GM19099 (cell line): ENCODE data around the gene FAM13A.

Experiments used
- POLR2A ChIP-seq: IDR thresholded peaks from 3 replicates; pipeline ENCODE4 v1.6.1; 2011; ENCODE audit warnings: low read depth; ENCODE audit not compliant: insufficient read length; ENCODE audit errors: extremely low read depth

FAM13A gene

GRCh38 chr4:88908003-88908402 is 149.0 kb downstream of the FAM13A start:
- TF ChIP-seq POLR2A = no peak

- no peak for TF ChIP-seq POLR2A
Measured at GRCh38 chr4:88907478-88907877, 149.5 kb downstream of the FAM13A start.

DNA sequence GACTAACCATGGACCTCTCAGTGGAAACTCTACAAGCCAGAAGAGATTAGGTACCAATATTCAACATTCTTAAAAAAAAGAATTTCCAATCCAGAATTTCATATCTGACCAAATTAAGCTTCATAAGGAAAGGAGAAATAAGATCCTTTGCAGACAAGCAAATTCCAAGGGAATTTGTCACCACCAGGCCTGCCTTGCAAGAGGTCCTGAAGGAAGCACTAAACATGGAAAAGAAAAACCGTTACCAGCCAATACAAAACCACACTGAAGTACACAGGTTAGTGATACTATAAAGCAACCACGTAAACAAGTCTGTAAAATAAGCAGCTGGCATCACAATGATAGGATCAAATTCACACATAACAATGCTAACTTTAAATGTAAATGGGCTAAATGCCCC is 156.6 kb downstream of the FAM13A start:
- no peak for TF ChIP-seq POLR2A

DNA sequence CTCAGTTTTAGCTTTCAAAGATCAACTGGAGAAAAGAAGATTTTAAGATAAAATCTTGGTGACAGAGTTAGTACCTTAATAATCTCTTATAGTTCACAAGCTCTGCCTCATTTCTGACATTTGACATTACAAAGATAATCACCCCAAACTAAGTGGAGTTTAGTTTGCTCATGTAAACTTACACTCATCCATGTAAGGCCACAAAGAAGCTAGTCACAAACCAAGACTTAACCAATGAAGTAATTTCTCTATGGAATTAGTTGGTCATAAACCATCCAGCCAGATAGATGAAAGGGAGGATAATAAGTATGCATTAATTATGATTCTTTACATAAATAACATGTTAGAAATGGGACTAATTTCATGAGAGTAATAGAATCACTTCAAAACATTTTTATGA is 159.2 kb downstream of the FAM13A start:
- no peak for TF ChIP-seq POLR2A

DNA sequence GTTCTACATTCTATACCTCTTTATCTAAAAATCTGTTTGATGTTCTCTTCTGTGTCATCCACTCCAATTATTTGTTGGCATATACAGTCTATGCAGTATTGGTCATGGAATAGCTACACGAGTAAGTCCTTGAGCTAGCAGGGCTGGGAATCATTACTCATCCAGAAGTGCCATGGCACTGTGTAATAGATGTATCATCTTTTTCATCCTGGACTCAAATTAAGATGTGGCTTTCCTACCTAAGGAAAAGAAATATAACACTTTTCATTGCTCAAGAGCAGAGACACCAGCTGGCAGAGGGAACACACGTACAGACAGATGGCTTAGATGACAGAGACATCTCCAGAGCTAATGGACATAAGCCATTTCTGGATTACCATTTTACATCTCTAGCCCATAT is 159.8 kb downstream of the FAM13A start:
- TF ChIP-seq POLR2A = no peak

DNA sequence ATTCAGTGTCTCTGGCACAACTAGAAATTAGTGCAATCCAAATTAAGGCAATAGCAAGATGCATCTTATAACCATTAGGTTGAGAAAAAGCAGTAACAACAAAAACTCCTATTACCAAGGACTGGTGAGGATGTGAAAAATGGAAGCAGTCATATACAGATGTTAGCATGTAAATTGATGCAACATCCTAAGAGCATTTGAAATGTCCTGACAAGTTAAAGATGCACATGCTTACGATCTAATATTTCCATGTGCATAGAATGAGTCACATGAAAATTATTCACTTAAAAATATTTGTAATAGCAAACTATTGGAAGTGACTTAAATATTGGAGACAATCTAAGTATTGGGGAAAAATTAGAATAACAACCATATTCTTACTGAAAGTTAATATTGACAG is 163.0 kb downstream of the FAM13A start:
- TF ChIP-seq POLR2A = no peak

DNA sequence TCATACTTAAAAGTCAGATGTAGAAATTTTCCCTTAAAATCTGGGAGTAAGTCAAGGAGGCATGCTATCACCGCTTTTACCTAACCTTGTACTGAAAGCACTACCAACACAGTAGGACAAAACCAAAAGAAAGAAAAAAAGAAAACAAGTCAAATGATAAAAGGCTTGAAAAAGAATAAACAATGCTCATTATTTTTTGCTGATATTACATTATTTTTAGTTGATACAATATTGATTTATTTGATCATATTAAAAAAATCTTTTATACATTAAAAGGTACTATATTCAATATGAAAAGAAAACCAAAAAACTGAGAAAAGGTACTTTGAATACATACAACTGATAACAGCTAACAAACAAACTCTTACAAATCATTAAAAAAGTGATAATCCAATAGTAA is 164.3 kb downstream of the FAM13A start:
- TF ChIP-seq POLR2A = no peak

DNA sequence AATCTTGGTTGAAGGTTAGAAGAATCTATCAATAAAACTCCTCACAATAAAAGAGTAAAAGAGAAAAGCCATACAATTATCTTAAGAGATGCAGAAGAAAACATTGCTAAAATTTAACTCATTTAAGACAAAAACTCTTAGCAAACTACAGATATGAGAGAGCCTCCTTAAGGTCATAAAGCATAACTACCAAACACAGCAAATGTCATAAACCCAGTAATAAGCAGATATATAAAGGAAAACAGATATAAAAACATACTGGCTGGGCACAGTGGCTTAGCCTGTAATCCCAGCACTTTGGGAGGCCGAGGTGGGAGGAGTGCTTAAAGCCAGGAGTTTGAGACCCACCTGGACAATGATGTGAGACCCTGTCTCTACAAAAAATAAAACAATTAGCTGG is 165.3 kb downstream of the FAM13A start:
- no peak for TF ChIP-seq POLR2A

- TF ChIP-seq POLR2A = no peak
Measured at GRCh38 chr4:88881227-88881569, 175.8 kb downstream of the FAM13A start.

DNA sequence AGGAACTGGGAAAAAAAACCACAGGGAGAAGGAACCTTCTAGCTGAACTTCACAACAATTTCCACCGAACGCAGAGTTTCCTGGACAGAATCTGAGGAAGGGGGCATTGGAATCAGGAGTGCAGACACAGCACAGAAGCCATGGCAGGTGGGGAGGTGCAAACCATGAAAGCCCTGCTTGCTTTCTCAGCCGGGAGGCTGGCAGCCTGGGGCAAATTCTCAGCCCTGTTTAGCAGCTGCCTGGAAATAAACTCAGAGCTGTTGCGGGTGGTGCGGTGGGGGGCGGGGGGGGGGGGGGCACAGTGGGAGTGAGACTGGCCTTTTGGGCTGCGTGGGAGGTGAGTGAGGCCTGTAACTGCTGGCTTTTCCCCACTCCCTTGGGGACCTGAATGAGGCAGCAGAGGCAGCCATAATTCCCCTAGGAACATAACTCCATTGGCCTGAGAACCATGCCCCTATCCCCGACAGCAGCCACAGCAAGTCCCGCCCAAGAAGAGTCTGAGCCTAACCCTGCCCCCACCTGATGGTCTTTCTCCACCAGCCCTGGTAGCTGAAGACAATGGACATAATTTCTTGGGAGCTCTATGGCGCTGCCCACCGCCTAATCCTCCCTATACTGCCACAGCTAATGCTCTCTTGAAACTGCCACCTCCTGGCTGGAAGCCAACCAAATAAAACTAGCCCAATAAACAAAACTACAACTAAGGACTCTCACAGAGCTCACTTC is 176.3 kb downstream of the FAM13A start:
- no peak for TF ChIP-seq POLR2A

DNA sequence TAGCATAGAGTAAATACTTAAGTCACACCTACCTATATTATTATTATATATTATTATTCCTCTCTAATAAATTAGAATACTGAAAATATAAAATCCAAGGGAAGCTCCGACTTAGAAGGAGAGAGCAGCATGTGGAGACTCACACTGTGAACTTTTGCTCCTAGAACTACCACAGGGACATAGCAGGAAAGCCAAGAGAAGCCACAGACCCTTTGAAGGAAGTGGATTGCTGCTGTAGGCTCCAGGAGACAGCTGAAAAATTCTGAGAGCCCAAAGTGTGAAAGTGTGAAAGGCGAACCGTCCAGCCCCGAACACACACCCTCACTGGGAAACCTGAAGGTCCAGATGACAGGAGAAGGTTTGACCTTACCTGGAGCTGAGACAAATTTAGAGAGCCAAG is 177.0 kb downstream of the FAM13A start:
- no peak for TF ChIP-seq POLR2A

DNA sequence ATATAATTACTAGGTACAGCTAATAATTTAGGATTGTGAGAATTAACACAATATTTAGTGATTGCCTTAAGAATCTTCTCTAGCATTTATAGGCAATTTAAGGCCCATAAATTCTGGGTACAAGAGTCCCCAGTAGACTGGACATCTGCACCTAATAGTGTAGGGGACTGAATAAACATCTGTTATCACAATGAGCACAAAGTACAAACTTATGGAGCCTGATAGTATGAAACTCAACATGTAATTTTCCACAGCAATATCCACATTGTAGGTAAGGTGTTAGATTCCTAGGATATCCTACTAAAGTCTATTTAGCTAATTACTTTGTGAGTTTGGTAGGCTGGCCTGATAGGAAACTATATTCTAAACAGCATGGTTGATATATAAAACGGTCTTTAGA is 178.3 kb downstream of the FAM13A start:
- no peak for TF ChIP-seq POLR2A

DNA sequence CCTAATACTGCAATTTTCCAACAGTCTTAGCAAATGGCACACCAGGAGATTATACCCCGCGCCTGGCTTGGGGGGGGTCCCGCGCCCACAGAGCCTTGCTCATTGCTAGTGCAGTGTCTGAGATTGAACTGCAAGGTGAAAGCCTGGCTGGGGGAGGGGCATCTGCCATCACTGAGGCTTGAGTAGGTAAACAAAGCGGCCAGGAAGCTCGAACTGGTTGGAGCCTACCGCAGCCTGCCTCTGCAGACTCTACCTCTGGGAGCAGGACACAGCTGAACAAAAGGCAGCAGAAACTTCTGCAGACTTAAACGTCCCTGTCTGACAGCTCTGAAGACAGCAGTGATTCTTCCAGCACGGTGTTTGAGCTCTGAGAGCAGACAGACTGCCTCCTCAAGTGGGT is 186.6 kb downstream of the FAM13A start:
- no peak for TF ChIP-seq POLR2A

DNA sequence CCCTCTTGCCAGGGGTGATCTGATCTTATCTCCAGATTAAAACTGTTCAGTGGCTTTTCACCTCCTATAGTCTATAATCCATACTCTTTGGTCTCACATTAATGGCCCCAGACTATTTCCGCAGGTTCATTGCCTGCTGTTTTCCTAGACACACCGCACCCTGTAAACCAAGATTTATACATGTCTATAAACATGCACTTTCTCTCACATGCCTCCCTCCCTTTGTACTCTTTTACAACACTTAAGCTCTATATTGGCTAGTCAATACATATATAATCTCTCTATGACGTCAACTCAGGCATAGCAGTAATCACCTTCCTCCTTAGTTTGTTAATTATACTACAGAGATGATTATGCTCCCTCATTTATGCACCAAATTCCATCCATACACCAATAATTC is 188.5 kb downstream of the FAM13A start:
- no peak for TF ChIP-seq POLR2A

- no peak for TF ChIP-seq POLR2A
Measured at GRCh38 chr4:88866862-88867550, 190.0 kb downstream of the FAM13A start.

DNA sequence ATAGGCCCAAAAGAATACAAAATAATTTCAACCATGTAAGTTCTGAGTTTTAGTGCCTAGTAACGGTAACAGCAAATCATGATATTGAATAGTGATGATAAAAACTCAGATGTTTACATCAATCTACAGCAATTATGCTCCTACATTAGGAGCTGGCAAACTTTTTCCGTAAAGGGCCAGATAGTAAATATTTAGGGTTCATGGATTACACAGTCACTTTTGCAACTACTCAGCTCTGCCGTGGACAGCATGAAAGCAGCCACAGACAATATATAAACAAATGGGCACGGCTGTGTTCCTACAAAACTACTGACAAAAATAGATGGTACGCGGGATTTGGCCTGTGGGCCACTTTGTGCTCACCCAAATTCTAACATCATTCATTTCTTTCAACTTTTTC is 191.5 kb downstream of the FAM13A start:
- TF ChIP-seq POLR2A = no peak

- TF ChIP-seq POLR2A = no peak
Measured at GRCh38 chr4:88865046-88865445, 191.9 kb downstream of the FAM13A start.

DNA sequence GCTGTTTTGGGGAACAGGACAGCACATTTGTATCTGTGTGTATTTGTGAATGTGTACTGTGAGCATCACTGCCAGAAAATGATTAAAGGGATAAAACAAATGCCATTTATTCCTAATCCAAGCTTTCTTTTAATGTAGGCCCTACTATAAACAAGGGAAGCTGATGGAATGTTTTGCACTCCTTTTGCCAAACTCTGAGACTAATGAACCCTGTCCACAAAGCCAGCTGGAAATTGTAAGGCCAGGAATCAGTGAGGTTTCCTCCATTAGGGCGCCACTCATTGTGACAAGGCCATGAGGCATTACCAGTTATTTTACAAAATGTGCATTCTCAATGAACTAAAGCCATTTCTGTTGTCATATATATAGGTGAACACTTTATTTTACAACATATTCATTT is 196.4 kb downstream of the FAM13A start:
- TF ChIP-seq POLR2A = no peak
